ENCODE measurements around the gene HHLA2.
A peak's percentile ranks its signal among the peaks of the same experiment; 100 is the strongest.

Gene HHLA2

DNA sequence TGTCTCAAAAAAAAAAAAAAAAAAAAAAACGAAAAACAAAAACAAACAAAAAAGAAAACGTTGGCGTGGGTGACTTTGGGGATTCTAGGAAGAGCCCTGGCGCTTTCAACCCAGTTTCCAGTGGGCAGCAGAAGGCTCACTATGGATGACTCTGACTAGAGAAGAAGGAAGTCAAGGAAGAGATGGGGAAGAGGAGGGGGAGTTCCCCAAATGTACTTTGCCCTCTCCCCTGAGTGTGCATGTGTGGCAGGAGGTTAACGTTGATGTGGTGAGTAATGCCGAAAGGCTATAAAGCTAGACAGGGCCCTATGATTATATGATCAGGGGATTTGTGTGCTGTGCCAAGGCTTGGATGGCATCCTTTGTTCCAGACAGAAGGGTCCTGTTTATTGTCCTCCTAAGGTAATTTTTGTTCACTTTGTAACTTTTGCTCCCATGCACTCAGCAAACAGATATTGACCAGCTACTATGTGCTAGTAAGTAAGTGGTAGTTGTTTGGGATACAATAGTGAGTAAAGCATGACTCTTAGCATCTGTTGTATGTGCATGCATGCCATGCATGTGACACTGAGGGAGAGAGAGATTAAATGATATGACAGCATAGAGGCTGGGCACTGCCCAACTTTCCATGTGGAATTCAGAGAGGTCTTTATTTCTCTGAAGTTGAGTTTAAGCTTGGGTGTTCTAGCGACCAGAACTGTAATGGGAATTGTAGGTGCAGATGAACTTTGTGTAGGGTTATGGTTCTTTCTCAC, 750 bp upstream of the HHLA2 start:
- H4K12ac ChIP-seq (ENCODE audit: low read depth, low read length): no peak overlapping the region
- no peaks in the 10 kb centered on the region for H3K79me2 ChIP-seq (ENCODE audit: control insufficient read depth, insufficient read depth, low read length, poor library complexity)
- no peaks in the 10 kb centered on the region for H3K9me3 ChIP-seq (ENCODE audit: insufficient read depth, low read depth, low read length)
- H3K4me3 ChIP-seq (ENCODE audit: low read depth, low read length): no peak overlapping the region
- H4K91ac ChIP-seq (ENCODE audit: low read depth, low read length): no peak overlapping the region
- H3K4me2 ChIP-seq (ENCODE audit: low read length): no peak overlapping the region
- no CpG with 5 or more reads among the region's 7 CpGs for WGBS (ENCODE audit: extremely low coverage, insufficient coverage, insufficient read length)
- H3K4ac ChIP-seq (ENCODE audit: low read depth, low read length): no peak overlapping the region
- H4K8ac ChIP-seq (ENCODE audit: low read depth, low read length): no peak overlapping the region
- no peak overlapping the region for H3K23ac ChIP-seq (ENCODE audit: low read length)
- H2AK5ac ChIP-seq (ENCODE audit: low read length): no peak overlapping the region
- no peak for DNase-seq
- H2BK12ac ChIP-seq (ENCODE audit: low read length): no peak overlapping the region
- no peak overlapping the region for H2BK5ac ChIP-seq (ENCODE audit: low read depth, low read length, poor library complexity)
- H3K4me1 ChIP-seq (ENCODE audit: control insufficient read depth in 1 of 2, insufficient read depth in 2 of 2, low read length in 2 of 2): peaks cover 0 to 11% of the 10 kb centered on the region in 2 experiments
- no peaks in the 10 kb centered on the region for H3K36me3 ChIP-seq (ENCODE audit: control insufficient read depth in 1 of 2, insufficient read depth in 2 of 2, low read length in 2 of 2)
- no peak overlapping the region for H2BK120ac ChIP-seq (ENCODE audit: insufficient read depth, low read length, poor library complexity)
- no peak overlapping the region for H3K14ac ChIP-seq (ENCODE audit: low read length)
- no peaks in the 10 kb centered on the region for H3K79me1 ChIP-seq (ENCODE audit: low read length)
- H3K27ac ChIP-seq (ENCODE audit: low read depth, low read length): no peak overlapping the region
- H3K9ac ChIP-seq (ENCODE audit: low read length): no peak overlapping the region
- H3K18ac ChIP-seq (ENCODE audit: low read length): no peak overlapping the region
- no peaks in the 10 kb centered on the region for H3K27me3 ChIP-seq (ENCODE audit: insufficient read depth, low read length)
- H2AFZ ChIP-seq (ENCODE audit: insufficient read depth, low read length, poor library complexity): no peak overlapping the region

DNA sequence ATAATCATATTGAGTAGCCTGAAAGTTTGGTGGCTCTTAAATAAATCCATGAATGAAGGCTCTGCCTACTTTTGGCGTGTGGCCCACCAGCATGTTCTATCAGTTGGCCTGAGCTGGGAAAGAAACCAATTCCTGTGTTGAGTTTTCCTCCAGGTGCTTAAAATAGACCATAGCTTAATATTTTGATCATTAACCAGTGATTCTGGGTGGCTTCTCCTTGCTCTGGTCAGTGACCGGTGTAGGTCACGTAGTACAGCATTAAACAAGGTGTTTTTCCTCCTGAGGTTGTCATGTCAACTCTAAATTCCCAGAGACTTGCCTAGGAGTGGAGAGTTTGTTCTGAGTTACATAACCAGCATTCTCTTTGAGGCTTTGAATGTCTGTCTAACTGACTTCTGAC, 1.3 kb downstream of the HHLA2 start:
- Histone ChIP-seq H3K36me3 (ENCODE audit: control insufficient read depth in 1 of 2, insufficient read depth in 2 of 2, low read length in 2 of 2) (no peaks in the 10 kb centered on the region), H3K9me3 (ENCODE audit: insufficient read depth, low read depth, low read length) (no peaks in the 10 kb centered on the region), H3K27me3 (ENCODE audit: insufficient read depth, low read length) (no peaks in the 10 kb centered on the region), H3K79me2 (ENCODE audit: control insufficient read depth, insufficient read depth, low read length, poor library complexity) (no peaks in the 10 kb centered on the region), H4K91ac (ENCODE audit: low read depth, low read length) (no peak overlapping the region), H3K14ac (ENCODE audit: low read length) (no peak overlapping the region), H4K12ac (ENCODE audit: low read depth, low read length) (no peak overlapping the region), H2BK120ac (ENCODE audit: insufficient read depth, low read length, poor library complexity) (no peak overlapping the region), H2BK5ac (ENCODE audit: low read depth, low read length, poor library complexity) (no peak overlapping the region), H3K4me2 (ENCODE audit: low read length) (no peak overlapping the region), H3K79me1 (ENCODE audit: low read length) (no peaks in the 10 kb centered on the region), H2AK5ac (ENCODE audit: low read length) (no peak overlapping the region), H3K4me1 (ENCODE audit: control insufficient read depth in 1 of 2, insufficient read depth in 2 of 2, low read length in 2 of 2) (peaks cover 0 to 11% of the 10 kb centered on the region in 2 experiments), H3K4ac (ENCODE audit: low read depth, low read length) (no peak overlapping the region), H3K27ac (ENCODE audit: low read depth, low read length) (no peak overlapping the region), H3K18ac (ENCODE audit: low read length) (no peak overlapping the region), H3K9ac (ENCODE audit: low read length) (no peak overlapping the region), H3K23ac (ENCODE audit: low read length) (no peak overlapping the region), H2BK12ac (ENCODE audit: low read length) (no peak overlapping the region), H3K4me3 (ENCODE audit: low read depth, low read length) (no peak overlapping the region), H2AFZ (ENCODE audit: insufficient read depth, low read length, poor library complexity) (no peak overlapping the region), H4K8ac (ENCODE audit: low read depth, low read length) (no peak overlapping the region)
- no CpG with 5 or more reads among the region's 3 CpGs for WGBS (ENCODE audit: extremely low coverage, insufficient coverage, insufficient read length)
- DNase-seq: peak in 1 of 2 donors; percentile 28

DNA sequence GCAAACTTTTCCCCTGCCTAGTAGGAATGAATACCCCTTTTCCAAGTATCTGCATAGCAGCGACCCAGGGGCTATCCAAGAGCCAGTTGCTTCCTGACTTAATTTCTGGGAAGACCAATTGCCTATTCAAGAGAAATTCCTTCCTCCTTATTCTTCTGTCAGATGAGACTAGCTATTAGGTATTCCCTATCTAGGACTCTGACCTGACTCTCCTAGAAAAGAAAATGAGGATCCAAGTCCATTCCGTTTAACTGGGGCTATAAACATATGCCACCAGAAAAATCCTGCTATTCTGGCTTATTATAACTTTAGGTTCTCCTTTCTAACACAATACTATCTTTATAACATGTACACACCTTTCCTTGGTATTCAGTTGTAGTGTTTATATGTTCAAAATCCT, 1.7 kb downstream of the HHLA2 start:
- Histone ChIP-seq H3K36me3 (ENCODE audit: control insufficient read depth in 1 of 2, insufficient read depth in 2 of 2, low read length in 2 of 2) (no peaks in the 10 kb centered on the region), H3K4me2 (ENCODE audit: low read length) (no peak overlapping the region), H4K8ac (ENCODE audit: low read depth, low read length) (no peak overlapping the region), H2BK5ac (ENCODE audit: low read depth, low read length, poor library complexity) (no peak overlapping the region), H3K9ac (ENCODE audit: low read length) (no peak overlapping the region), H3K79me1 (ENCODE audit: low read length) (no peaks in the 10 kb centered on the region), H3K4me3 (ENCODE audit: low read depth, low read length) (no peak overlapping the region), H3K27me3 (ENCODE audit: insufficient read depth, low read length) (no peaks in the 10 kb centered on the region), H2BK120ac (ENCODE audit: insufficient read depth, low read length, poor library complexity) (no peak overlapping the region), H2AFZ (ENCODE audit: insufficient read depth, low read length, poor library complexity) (no peak overlapping the region), H3K27ac (ENCODE audit: low read depth, low read length) (no peak overlapping the region), H2BK12ac (ENCODE audit: low read length) (no peak overlapping the region), H4K91ac (ENCODE audit: low read depth, low read length) (no peak overlapping the region), H3K14ac (ENCODE audit: low read length) (no peak overlapping the region), H3K9me3 (ENCODE audit: insufficient read depth, low read depth, low read length) (no peaks in the 10 kb centered on the region), H3K4me1 (ENCODE audit: control insufficient read depth in 1 of 2, insufficient read depth in 2 of 2, low read length in 2 of 2) (peaks cover 0 to 11% of the 10 kb centered on the region in 2 experiments), H3K79me2 (ENCODE audit: control insufficient read depth, insufficient read depth, low read length, poor library complexity) (no peaks in the 10 kb centered on the region), H3K23ac (ENCODE audit: low read length) (no peak overlapping the region), H3K4ac (ENCODE audit: low read depth, low read length) (no peak overlapping the region), H2AK5ac (ENCODE audit: low read length) (no peak overlapping the region), H3K18ac (ENCODE audit: low read length) (no peak overlapping the region), H4K12ac (ENCODE audit: low read depth, low read length) (no peak overlapping the region)
- no peak for DNase-seq
- no CpG with 5 or more reads among the region's 2 CpGs for WGBS (ENCODE audit: extremely low coverage, insufficient coverage, insufficient read length)

DNA sequence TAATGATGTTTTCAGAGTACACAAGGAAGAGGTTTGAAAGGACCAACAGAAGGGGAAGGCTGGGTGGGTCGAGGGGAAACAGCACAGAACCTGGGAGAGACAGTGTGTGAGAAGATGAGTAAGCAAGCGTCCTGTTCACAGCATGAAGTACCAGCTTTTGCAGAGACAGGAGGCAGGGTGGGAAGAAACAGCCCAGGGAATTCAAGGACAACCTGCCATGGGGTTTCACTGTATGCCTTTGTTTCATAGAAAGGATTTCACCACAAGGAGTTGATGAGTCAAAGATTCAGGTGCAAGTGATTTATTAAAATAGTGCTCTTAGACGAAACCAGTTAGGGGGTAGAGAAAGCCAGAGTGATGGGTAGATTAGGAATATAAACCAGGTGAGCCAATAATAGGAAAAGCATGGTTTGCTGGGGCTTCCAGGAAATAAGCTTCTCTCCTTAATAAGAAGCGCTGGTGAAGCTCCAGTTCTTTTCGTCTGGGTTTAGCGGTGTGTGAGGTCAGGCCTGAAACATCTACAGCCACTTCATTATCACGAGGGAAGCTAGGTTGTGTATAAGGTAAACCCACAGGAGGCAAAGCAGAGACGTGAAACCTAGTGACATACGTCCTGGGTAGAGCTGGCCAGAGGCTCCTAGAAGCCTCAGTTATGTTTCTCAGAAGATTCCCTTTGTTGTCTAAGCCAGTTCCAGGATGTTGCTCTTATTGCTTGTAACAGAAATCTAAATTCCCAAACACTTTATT, 3.9 kb downstream of the HHLA2 start:
- peak overlapping the region; percentile 11 for H4K8ac ChIP-seq (ENCODE audit: low read depth, low read length)
- no CpG with 5 or more reads among the region's 9 CpGs for WGBS (ENCODE audit: extremely low coverage, insufficient coverage, insufficient read length)
- DNase-seq: no peak
- no peak overlapping the region for H2AK5ac ChIP-seq (ENCODE audit: low read length)
- no peak overlapping the region for H3K23ac ChIP-seq (ENCODE audit: low read length)
- no peak overlapping the region for H3K18ac ChIP-seq (ENCODE audit: low read length)
- no peak overlapping the region for H3K4me3 ChIP-seq (ENCODE audit: low read depth, low read length)
- peak overlapping the region; percentile 17 for H2BK12ac ChIP-seq (ENCODE audit: low read length)
- no peaks in the 10 kb centered on the region for H3K79me1 ChIP-seq (ENCODE audit: low read length)
- H3K79me2 ChIP-seq (ENCODE audit: control insufficient read depth, insufficient read depth, low read length, poor library complexity): no peaks in the 10 kb centered on the region
- H3K4me2 ChIP-seq (ENCODE audit: low read length): no peak overlapping the region
- no peak overlapping the region for H4K91ac ChIP-seq (ENCODE audit: low read depth, low read length)
- H3K4me1 ChIP-seq (ENCODE audit: control insufficient read depth in 1 of 2, insufficient read depth in 2 of 2, low read length in 2 of 2): peaks cover 0 to 11% of the 10 kb centered on the region in 2 experiments
- H2BK120ac ChIP-seq (ENCODE audit: insufficient read depth, low read length, poor library complexity): no peak overlapping the region
- H3K27me3 ChIP-seq (ENCODE audit: insufficient read depth, low read length): no peaks in the 10 kb centered on the region
- no peak overlapping the region for H4K12ac ChIP-seq (ENCODE audit: low read depth, low read length)
- H2AFZ ChIP-seq (ENCODE audit: insufficient read depth, low read length, poor library complexity): peak overlapping the region; percentile 25
- no peaks in the 10 kb centered on the region for H3K9me3 ChIP-seq (ENCODE audit: insufficient read depth, low read depth, low read length)
- no peak overlapping the region for H3K9ac ChIP-seq (ENCODE audit: low read length)
- H3K27ac ChIP-seq (ENCODE audit: low read depth, low read length): no peak overlapping the region
- no peaks in the 10 kb centered on the region for H3K36me3 ChIP-seq (ENCODE audit: control insufficient read depth in 1 of 2, insufficient read depth in 2 of 2, low read length in 2 of 2)
- no peak overlapping the region for H3K4ac ChIP-seq (ENCODE audit: low read depth, low read length)
- H3K14ac ChIP-seq (ENCODE audit: low read length): peak overlapping the region; percentile 66
- H2BK5ac ChIP-seq (ENCODE audit: low read depth, low read length, poor library complexity): no peak overlapping the region
